ENCODE results near the gene LTBP1. TPM values are rescaled to one million over a fixed set of nuclear protein-coding genes. Genes with fewer than 3 reads are reported as not detected.

LTBP1 gene
- total and polyA plus RNA-seq, 4 donors: 5.8 to 57.6 (median 10.2) TPM

GRCh38 chr2:33108483-33109443 lies 162.0 kb downstream of the LTBP1 start (continued):
- TF ChIP-seq EGR1 (IDR thresholded peaks at IDR 0.05; ENCODE audit: low read depth in 2 of 2) (no peak), RXRA (IDR thresholded peaks at IDR 0.05) (no peak), FOXA1 (IDR thresholded peaks at IDR 0.05) (no peak), ZBTB33 (IDR thresholded peaks at IDR 0.05) (no peak), FOXA2 (IDR thresholded peaks at IDR 0.05) (no peak), HNF4A (conservative IDR thresholded peaks at IDR 0.05) (no peak), HNF4G (IDR thresholded peaks at IDR 0.05) (no peak)

DNA sequence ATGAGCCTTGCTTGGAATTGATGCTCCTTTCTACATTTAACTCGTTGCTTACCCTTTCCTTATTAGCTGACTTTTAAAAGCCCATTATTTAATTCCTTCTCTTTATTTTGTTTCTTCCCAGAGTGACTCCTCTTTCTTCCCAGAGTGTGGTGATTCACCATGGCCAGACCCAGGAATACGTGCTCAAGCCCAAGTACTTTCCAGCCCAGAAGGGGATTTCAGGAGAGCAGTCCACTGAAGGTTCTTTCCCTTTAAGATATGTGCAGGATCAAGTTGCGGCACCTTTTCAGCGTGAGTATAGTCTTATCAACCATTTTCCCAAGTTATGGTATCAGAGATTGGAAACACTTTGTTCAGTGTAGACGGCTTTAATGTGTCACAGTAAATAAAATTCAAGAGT lies 163.7 kb downstream of the LTBP1 start:
- Histone ChIP-seq H3K36me3 (ENCODE audit: control insufficient read depth in 4 of 4, insufficient read depth in 3 of 4, low read depth in 1 of 4, low read length in 3 of 4) (no peaks in the 10 kb centered on the region), H3K27ac (ENCODE audit: low read depth in 1 of 2, low read length in 2 of 2) (no peak overlapping the region), H3K27me3 (ENCODE audit: control insufficient read depth in 4 of 4, insufficient read depth in 4 of 4, low read length in 3 of 4) (no peaks in the 10 kb centered on the region), H3K4me1 (ENCODE audit: control insufficient read depth in 4 of 4, insufficient read depth in 4 of 4, low read length in 3 of 4) (no peaks in the 10 kb centered on the region), H3K9ac (ENCODE audit: low read depth in 1 of 2, low read length in 2 of 2) (no peak overlapping the region), H3K9me3 (ENCODE audit: control insufficient read depth in 4 of 4, low read length in 3 of 4) (no peaks in the 10 kb centered on the region), H3K4me3 (ENCODE audit: low read depth in 1 of 3, low read length in 3 of 3) (no peak overlapping the region)
- 91% methylated on average over 5 of the region's 5 CpGs for WGBS
- no peak for DNase-seq (ENCODE audit: low spot score)
- TF ChIP-seq FOXA2 (IDR thresholded peaks at IDR 0.05): no peak
- no peak for TF ChIP-seq GABPA (IDR thresholded peaks at IDR 0.05 in 1 of 2, conservative IDR thresholded peaks at IDR 0.05 in 1 of 2)
- no peak for TF ChIP-seq HNF4G (IDR thresholded peaks at IDR 0.05)
- TF ChIP-seq FOXA1 (IDR thresholded peaks at IDR 0.05): no peak
- no peak for TF ChIP-seq NR2F2 (IDR thresholded peaks at IDR 0.05)
- no peak for TF ChIP-seq ATF3 (IDR thresholded peaks at IDR 0.05)
- TF ChIP-seq RXRA (IDR thresholded peaks at IDR 0.05): no peak
- no peak for TF ChIP-seq CTCF (IDR thresholded peaks at IDR 0.05; ENCODE audit: low read depth, low read length, missing input control)

GRCh38 chr2:33111002-33111446 lies 164.3 kb downstream of the LTBP1 start:
- DNase-seq (ENCODE audit: low spot score): no peak
- TF ChIP-seq GABPA (IDR thresholded peaks at IDR 0.05 in 1 of 2, conservative IDR thresholded peaks at IDR 0.05 in 1 of 2) (no peak), RAD21 (IDR thresholded peaks at IDR 0.05) (peak in 1 of 2 donors; percentile 5), FOXA2 (IDR thresholded peaks at IDR 0.05) (peak; percentile 70), TAF1 (conservative IDR thresholded peaks at IDR 0.05) (no peak)
- H3K36me3 ChIP-seq (ENCODE audit: control insufficient read depth in 4 of 4, insufficient read depth in 3 of 4, low read depth in 1 of 4, low read length in 3 of 4): no peaks in the 10 kb centered on the region
- no peaks in the 10 kb centered on the region for H3K4me1 ChIP-seq (ENCODE audit: control insufficient read depth in 4 of 4, insufficient read depth in 4 of 4, low read length in 3 of 4)
- H3K9me3 ChIP-seq (ENCODE audit: control insufficient read depth in 4 of 4, low read length in 3 of 4): no peaks in the 10 kb centered on the region
- no peak overlapping the region for H3K4me3 ChIP-seq (ENCODE audit: low read depth in 1 of 3, low read length in 3 of 3)
- H3K27me3 ChIP-seq (ENCODE audit: control insufficient read depth in 4 of 4, insufficient read depth in 4 of 4, low read length in 3 of 4): no peaks in the 10 kb centered on the region
- no peak overlapping the region for H3K9ac ChIP-seq (ENCODE audit: low read depth in 1 of 2, low read length in 2 of 2)
- no peak overlapping the region for H3K27ac ChIP-seq (ENCODE audit: low read depth in 1 of 2, low read length in 2 of 2)
- 80% methylated on average over 10 of the region's 10 CpGs for WGBS

All from liver (tissue), 9 donors.